CD4-positive, alpha-beta T cell treated with Interleukin-15 for 1 hour (primary cell): Measurements from ENCODE around the gene ARMH4.

Experiments
- DNase-seq: peaks from one replicate; pipeline ENCODE4 v3.0.0-alpha.2; 2020

Gene ARMH4

GRCh38 chr14:57957441-57957840 lies 194.6 kb downstream of the ARMH4 start:
- DNase-seq, result no peak
